DMS79 treated with DMSO at 0.1 percent for 48 hours (cell line): Measurements from ENCODE around the gene RPL22.
A peak's percentile ranks its signal among the peaks of the same experiment; 100 is the strongest.
"Not testable (repeated sequence)": the region's sequence is repeated elsewhere in the genome, so short reads cannot be mapped to it uniquely, and the experiment has no call there.

Source experiments
- DNase-seq: peaks from one replicate; lab custom pipeline; 2025; lab: John Stamatoyannopoulos, UW

Gene RPL22

DNA sequence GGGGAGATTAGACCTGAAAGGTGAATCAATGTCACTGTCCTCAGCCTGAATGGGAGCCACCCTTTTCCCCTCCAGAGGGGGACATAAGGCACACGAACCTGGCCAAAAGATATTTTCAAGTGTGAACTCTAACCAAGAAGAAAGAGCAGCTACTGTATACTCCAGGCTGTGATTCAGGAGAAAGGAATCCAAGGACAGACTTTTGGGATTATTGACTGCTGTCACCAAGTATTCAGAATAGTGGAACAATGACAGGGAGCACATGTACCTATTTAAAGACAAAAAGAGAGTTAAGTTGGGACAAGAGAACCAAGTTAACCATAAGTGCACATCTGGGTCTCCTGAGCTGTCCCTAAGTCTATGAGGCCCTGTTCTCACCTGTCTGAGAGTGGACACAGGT lies 34.0 kb upstream of the RPL22 start:
- no peak for DNase-seq

GRCh38 chr1:6225651-6226050 lies 26.3 kb upstream of the RPL22 start:
- no peak for DNase-seq

DNA sequence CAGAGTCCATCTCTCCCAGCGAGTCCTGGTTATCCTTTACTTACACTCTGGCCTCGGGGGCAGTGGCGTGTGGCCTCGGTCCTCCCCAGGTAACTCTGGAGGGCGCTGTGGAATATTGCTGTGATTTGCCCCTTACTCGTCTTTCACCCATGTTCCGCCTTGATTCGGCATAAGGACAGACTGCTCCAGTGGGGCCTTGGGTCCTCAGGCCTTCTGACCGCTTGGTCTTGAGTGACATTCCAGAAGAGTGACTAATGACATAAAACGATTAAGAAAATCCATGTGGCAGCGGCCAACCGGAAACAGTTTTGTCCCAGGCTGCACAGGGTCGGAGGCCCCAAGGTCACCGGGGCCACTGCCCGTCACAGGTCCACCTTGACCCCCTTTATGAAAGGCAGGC lies 25.3 kb upstream of the RPL22 start:
- no peak for DNase-seq

- no peak for DNase-seq
Measured at GRCh38 chr1:6223617-6224016, 24.2 kb upstream of the RPL22 start.

DNA sequence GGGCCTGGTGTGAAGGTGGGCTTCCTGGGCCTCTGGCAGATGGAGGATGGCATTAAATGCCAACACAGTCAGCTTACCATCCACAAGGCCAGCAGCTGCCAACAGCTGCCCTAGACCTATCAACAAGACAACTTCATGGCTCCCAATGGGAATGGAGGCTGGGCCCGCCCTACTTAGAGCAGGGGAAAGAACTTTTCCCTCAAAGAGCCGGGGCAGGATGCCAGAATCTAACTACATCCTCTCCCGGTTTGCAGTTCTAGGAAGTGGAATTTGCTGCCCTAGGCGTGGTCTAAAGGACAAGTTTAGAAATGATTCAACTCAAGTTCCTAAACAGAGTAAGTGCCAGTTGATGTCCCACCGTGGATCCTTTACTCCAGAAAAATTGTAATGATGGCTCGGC lies 23.2 kb upstream of the RPL22 start:
- no peak for DNase-seq

DNA sequence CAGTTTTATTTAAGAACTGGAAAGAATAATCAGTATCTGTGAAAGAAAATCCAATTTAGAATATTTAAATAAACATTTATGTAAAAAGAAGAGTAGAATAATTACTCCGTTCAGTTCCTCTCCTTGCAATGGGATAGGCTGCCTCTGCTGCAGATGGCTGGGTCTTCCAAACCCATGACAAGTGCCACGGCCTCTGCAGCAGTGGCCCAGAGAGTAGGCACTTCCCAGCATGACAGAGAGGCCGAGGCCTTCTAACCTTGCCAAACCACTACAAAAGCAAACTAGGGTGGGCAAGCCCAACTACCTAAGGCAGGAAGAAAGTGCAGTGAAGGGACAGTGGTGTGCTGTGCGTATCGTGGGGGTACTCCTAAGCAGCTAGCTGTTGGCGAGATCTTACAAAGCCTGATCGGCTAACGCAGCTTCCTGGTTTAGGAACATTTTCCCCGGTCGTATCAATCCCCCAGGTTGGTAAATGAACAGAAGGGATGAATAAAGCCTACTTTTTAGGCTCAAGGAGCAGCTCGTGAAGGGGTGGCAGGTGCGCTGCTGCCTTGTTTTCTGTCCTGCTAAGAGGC lies 21.9 kb upstream of the RPL22 start:
- DNase-seq, result peak; percentile 91

- DNase-seq, result no peak
Measured at GRCh38 chr1:6220236-6220635, 20.8 kb upstream of the RPL22 start.

GRCh38 chr1:6219641-6220040 lies 20.2 kb upstream of the RPL22 start:
- DNase-seq, result not testable (repeated sequence)

GRCh38 chr1:6218375-6219164 lies 19.2 kb upstream of the RPL22 start:
- DNase-seq, result no peak

DNA sequence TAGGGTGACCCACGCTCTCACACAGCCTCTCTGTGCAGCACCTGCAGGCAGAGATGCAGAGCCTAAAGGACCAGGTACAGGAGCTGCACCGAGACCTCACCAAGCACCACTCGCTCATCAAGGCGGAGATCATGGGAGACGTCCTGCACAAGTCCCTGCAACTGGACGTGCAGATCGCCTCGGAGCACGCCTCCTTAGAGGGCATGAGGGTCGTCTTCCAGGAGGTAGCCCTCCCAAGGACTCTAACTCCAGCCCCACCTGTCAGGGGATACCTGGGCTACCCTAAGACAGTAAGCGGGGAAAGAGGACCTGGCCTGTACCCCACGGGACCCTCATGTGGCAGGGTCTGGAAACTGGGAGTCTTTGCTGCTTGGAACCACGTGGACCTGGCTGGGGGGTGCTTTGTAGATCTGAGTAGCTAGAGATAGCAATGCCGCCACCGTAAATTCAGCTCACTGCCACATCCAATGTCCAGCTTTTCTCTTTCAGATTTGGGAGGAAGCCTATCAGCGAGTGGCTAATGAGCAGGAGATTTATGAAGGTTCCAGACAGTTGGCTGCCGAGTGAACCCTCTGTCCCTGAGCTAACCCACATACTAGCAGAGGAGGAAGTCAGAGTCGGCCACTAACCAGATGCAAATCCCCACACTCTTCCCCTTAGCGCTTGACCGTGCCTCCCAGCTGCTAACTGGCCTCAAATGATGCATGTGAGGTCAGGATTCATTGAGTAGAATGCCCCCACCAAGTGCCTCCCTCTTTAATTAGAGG lies 13.0 kb upstream of the RPL22 start:
- no peak for DNase-seq

- DNase-seq, result no peak
Measured at GRCh38 chr1:6211731-6212130, 12.3 kb upstream of the RPL22 start.

DNA sequence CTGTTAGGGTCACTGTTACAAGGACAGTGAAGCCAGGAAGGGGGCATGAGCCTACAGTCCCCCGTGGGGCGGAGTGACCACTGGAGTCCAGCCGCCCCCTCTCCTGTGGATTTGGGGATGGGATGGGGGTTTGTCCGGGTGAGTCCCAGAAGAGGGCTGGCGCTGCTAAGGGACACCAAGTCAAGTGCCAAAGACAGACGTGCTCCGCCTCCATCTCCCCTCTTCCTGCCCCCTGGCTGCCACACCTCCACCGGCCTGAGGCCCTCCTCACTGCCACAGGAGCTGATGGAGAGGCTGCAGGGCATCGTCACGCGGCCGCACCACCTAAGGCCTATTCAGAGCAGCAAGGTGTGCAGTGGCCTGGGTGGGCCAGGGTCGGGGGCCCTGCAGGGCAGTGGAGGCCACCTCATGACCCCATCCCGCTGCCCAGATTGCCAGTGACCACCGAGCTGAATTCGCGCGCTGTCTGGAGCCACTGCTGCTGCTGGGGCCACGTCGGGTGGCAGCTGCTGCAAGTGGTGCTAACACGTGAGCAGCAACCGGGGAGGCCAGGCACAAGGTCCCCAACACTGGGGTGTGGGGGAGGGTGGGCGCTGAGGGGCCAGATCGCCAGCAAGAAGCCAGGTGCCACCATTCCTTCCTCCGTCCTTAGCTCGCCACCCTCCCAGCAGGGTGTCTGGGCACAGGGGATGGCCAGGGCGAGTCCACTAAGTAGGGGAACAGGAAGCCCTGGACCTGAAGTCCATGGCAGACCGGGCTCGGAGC lies 11.4 kb upstream of the RPL22 start:
- no peak for DNase-seq

GRCh38 chr1:6209661-6210580 lies 10.5 kb upstream of the RPL22 start:
- DNase-seq, result no peak

GRCh38 chr1:6208723-6209660 lies 9.6 kb upstream of the RPL22 start:
- DNase-seq, result no peak

DNA sequence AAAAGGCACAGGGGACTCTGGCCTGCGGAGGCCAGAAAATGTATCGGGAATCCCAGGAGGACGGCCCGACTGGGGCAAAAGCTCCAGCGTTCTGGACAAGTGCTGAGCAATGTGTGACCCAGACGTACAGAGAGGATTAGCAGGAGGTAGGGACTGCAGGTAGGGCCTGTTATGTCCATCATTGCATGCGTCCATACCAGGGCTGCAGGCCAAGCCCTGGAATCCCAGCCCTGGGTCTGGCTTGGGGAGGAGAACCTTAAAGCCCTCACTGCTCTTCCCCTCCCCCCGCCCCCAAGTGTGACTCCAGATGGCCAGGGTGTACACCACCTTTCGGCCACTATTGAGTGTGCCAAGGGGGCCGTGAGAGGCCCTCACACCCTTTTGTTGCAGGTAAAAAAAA lies 8.5 kb upstream of the RPL22 start:
- no peak for DNase-seq

GRCh38 chr1:6207075-6207885 lies 7.9 kb upstream of the RPL22 start:
- no peak for DNase-seq

- DNase-seq, result no peak
Measured at GRCh38 chr1:6206520-6206855, 7.1 kb upstream of the RPL22 start.

DNA sequence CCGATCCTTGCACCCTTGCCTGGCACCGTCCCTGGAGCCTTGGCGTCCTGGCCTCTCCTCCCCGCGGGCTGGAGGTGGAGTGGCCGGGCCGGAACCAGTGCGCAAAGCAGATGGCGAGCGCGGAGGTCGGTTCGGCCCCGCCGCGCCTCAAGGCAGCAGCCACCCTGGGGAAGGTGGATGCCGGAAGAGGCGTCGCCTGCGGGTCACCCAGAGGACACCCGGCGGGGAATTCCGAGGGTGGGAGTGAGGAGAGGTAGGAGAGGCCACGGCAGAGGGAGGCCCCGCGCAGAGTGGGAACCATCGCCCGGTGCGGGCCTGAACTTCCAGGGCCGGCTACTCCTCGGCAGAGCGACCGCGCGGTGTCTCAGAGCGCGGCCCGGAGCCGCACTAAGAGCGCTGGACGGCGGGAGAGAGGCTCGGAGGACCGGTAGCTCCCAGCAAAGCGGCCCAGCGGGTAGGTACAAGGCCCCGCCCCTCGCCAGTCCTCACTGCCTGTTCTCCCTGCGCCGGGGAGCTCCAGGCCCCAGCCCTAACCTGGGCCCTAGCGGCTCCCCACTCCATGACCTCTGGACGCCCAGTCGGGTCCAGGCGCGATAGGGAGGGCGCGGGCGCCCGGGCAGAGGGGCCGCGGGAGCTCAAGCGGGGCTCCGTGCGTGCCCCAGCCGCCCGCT lies 6.6 kb upstream of the RPL22 start, which contains the start of gene RNF207:
TSS of gene RNF207 (plus strand) at position 271 of the 671 bp plus-strand sequence. CDS start 417 bp downstream, outside the sequence.
- peak; percentile 56 for DNase-seq

GRCh38 chr1:6202256-6202655 lies 2.9 kb upstream of the RPL22 start:
- DNase-seq, result no peak
